SU-DHL-6 (cell line): ENCODE data around the gene CD70.
"Not testable (repeated sequence)": the region's sequence is repeated elsewhere in the genome, so short reads cannot be mapped to it uniquely, and the experiment has no call there.

Experiments used
- H2AFZ ChIP-seq: fragments of 200-600 bp; sonication (generic); 2 replicates; pipeline ENCODE4 v1.6.1; 2014; ENCODE audit warnings: low read depth, mild to moderate bottlenecking, moderate library complexity, mixed read lengths, antibody characterized with exemption, low read length; ENCODE audit not compliant: severe bottlenecking
- H3F3A ChIP-seq: fragments of 200-600 bp; shearing (Covaris generic); 2 replicates; pipeline ENCODE4 v1.6.0; 2016; ENCODE audit warnings: antibody characterized with exemption, mild to moderate bottlenecking; ENCODE audit not compliant: insufficient read depth
- H3K27ac ChIP-seq: fragments of 200-600 bp; sonication (generic); 2 replicates; pipeline ENCODE4 v1.5.1; 2016; ENCODE audit warnings: low read depth, mild to moderate bottlenecking, low read length, moderate library complexity, mixed read lengths
- H3K27me3 ChIP-seq: fragments of 200-600 bp; sonication (generic), shearing (Covaris generic); 2 replicates; pipeline ENCODE4 v1.6.0; 2014; ENCODE audit warnings: mild to moderate bottlenecking, low read length
- H3K36me3 ChIP-seq: fragments of 200-600 bp; sonication (generic); 2 replicates; pipeline ENCODE4 v1.6.1; 2014; ENCODE audit warnings: mild to moderate bottlenecking, low read length, mixed read lengths
- H3K4me2 ChIP-seq: fragments of 300-600, 200-600 bp; shearing (Covaris generic), sonication (generic); 2 replicates; pipeline ENCODE4 v1.6.0; 2014; ENCODE audit warnings: low read length, low read depth, mild to moderate bottlenecking; ENCODE audit not compliant: poor library complexity, severe bottlenecking
- H3K4me3 ChIP-seq: fragments of 200-600 bp; sonication (generic); 2 replicates; pipeline ENCODE4 v1.5.1; 2014; ENCODE audit warnings: antibody characterized with exemption, low read length, mild to moderate bottlenecking, mixed read lengths; ENCODE audit not compliant: insufficient read depth, poor library complexity, severe bottlenecking
- H3K79me2 ChIP-seq: fragments of 200-600 bp; sonication (generic); 2 replicates; pipeline ENCODE4 v1.6.1; 2014; ENCODE audit warnings: mild to moderate bottlenecking, low read length, moderate library complexity; ENCODE audit not compliant: insufficient read depth
- H3K9ac ChIP-seq: fragments of 200-600 bp; sonication (generic); 2 replicates; pipeline ENCODE4 v1.7.0; 2014; ENCODE audit warnings: mild to moderate bottlenecking, low read length
- H3K9me2 ChIP-seq: fragments of 200-600 bp; sonication (generic); replicated peaks from 2 replicates; pipeline ENCODE4 v1.6.1; 2014; ENCODE audit warnings: low read length; ENCODE audit not compliant: insufficient read depth
- H3K9me3 ChIP-seq: fragments of 200-600 bp; sonication (generic); 2 replicates; pipeline ENCODE4 v1.6.1; 2014; ENCODE audit warnings: low read length, mixed read lengths; ENCODE audit not compliant: insufficient read depth
- H4K20me1 ChIP-seq: fragments of 200-600 bp; sonication (generic); 2 replicates; pipeline ENCODE4 v1.6.1; 2014; ENCODE audit warnings: low read depth, mild to moderate bottlenecking, antibody characterized with exemption, low read length, moderate library complexity, mixed read lengths
- EZH2phosphoT487 ChIP-seq: fragments of 200-600 bp; sonication (generic), shearing (Covaris generic); conservative IDR thresholded peaks from 2 replicates; pipeline ENCODE4 v1.6.1; 2018; ENCODE audit warnings: mild to moderate bottlenecking, antibody characterized with exemption, low read length, moderate library complexity, mixed read lengths
- TF ChIP-seq, protein P1 (sequence below): fragments of 200-600 bp; sonication (generic); IDR thresholded peaks from one replicate; pipeline ENCODE4 v1.5.1; 2017; ENCODE audit warnings: antibody characterized with exemption, mild to moderate bottlenecking, low read length, moderate library complexity; ENCODE audit not compliant: insufficient read depth, poor library complexity, severe bottlenecking

Gene CD70

DNA sequence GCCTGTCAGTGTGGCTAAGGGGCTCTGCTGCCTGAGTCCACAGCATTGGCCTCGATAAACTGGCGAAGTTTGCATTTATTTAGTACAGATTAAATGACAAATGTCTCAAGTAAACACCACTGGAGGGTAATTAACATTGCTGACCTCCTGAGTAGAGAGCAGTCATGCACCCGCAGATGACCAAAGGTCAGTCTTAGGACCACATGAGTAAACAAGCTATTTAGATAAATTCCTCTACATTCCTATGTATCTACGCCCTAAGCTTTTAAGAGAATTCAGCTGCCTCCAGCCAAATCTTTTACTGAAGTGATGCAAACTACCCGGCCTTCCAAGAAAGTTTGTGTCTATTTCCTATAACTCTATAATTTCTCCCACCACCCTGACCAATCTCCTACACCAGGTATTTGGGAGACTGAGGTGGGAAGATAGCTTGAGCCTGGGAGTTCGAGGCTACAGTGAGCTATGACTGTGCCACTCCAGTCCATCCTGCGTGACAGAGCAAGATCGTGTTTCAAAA lies 22.9 kb downstream of the CD70 start:
- no peak overlapping the region for H3K27ac ChIP-seq
- no peak overlapping the region for H3K4me3 ChIP-seq
- H3F3A ChIP-seq: no peaks in the 10 kb centered on the region
- no peaks in the 10 kb centered on the region for H3K9me2 ChIP-seq
- no peaks in the 10 kb centered on the region for H3K27me3 ChIP-seq
- no peak overlapping the region for H2AFZ ChIP-seq
- H3K4me2 ChIP-seq: no peak overlapping the region
- H3K36me3 ChIP-seq: no peaks in the 10 kb centered on the region
- TF ChIP-seq EZH2phosphoT487: no peak
- TF ChIP-seq, protein P1, sequence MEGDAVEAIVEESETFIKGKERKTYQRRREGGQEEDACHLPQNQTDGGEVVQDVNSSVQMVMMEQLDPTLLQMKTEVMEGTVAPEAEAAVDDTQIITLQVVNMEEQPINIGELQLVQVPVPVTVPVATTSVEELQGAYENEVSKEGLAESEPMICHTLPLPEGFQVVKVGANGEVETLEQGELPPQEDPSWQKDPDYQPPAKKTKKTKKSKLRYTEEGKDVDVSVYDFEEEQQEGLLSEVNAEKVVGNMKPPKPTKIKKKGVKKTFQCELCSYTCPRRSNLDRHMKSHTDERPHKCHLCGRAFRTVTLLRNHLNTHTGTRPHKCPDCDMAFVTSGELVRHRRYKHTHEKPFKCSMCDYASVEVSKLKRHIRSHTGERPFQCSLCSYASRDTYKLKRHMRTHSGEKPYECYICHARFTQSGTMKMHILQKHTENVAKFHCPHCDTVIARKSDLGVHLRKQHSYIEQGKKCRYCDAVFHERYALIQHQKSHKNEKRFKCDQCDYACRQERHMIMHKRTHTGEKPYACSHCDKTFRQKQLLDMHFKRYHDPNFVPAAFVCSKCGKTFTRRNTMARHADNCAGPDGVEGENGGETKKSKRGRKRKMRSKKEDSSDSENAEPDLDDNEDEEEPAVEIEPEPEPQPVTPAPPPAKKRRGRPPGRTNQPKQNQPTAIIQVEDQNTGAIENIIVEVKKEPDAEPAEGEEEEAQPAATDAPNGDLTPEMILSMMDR: no peak
- H3K79me2 ChIP-seq: no peaks in the 10 kb centered on the region
- no peaks in the 10 kb centered on the region for H4K20me1 ChIP-seq
- peaks cover 27% of the 10 kb centered on the region for H3K9me3 ChIP-seq
- H3K9ac ChIP-seq: no peak overlapping the region

DNA sequence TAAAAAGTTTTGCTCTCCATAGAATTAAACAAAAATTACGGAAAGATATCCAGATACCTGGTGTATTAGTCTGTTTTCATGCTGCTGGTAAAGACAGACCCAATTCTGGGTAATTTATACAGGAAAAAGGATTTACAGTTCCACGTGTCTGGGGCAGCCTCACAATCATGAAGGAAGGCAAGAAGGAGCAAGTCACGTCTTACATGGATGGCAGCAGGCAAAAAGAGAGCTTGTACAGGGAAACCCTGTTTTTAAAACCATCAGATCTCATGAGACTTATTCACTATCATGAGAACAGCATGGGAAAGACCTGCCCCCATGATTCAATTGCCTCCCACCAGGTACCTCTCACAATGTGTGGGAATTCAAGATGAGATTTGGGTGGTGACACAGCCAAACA lies 24.2 kb downstream of the CD70 start:
- H3F3A ChIP-seq, H2AFZ ChIP-seq, H3K9ac ChIP-seq, H3K27me3 ChIP-seq, H4K20me1 ChIP-seq, H3K9me2 ChIP-seq, H3K4me2 ChIP-seq, H3K27ac ChIP-seq, H3K79me2 ChIP-seq, H3K4me3 ChIP-seq, H3K36me3 ChIP-seq: not testable (repeated sequence)
- H3K9me3 ChIP-seq: peaks cover 27% of the 10 kb centered on the region

GRCh38 chr19:6564393-6564792 lies 26.6 kb downstream of the CD70 start:
- TF ChIP-seq EZH2phosphoT487: no peak
- TF ChIP-seq, protein P1: no peak

DNA sequence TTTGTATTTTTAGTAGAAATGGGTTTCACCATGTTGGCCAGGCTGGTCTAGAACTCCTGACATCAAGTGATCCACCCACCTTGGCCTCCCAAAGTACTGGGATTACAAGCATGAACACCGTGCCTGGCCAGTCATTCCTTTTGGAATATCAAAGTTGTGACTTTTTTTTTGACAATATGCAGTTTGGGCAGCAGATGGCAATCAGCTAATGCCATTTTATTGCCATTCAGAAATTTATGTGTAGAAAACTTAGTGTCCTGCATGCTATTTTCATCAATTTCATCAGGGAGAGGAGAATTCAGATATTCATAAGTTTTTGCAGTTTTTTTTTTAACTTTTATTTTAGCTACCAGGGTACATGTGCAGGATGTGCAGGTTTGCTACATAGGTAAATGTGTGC lies 28.5 kb downstream of the CD70 start:
- not testable (repeated sequence) for H3K36me3 ChIP-seq, H3K9me2 ChIP-seq, H3K79me2 ChIP-seq

More at GRCh38 chr19:6564393-6564792, 26.6 kb downstream of the CD70 start:
- Histone ChIP-seq H3K9me3 (peaks cover 27% of the 10 kb centered on the region), H3K36me3 (no peaks in the 10 kb centered on the region), H4K20me1 (no peaks in the 10 kb centered on the region), H3F3A (no peaks in the 10 kb centered on the region), H3K9me2 (no peaks in the 10 kb centered on the region), H3K9ac (no peak overlapping the region), H3K27me3 (no peaks in the 10 kb centered on the region), H2AFZ (no peak overlapping the region), H3K4me3 (no peak overlapping the region), H3K27ac (no peak overlapping the region), H3K79me2 (no peaks in the 10 kb centered on the region), H3K4me2 (no peak overlapping the region)

More for the DNA sequence above, 28.5 kb downstream of the CD70 start:
- H3K4me2 ChIP-seq, H3K4me3 ChIP-seq, H2AFZ ChIP-seq, H4K20me1 ChIP-seq, H3F3A ChIP-seq, H3K27ac ChIP-seq, H3K9ac ChIP-seq, H3K27me3 ChIP-seq: not testable (repeated sequence)
- peaks cover 21% of the 10 kb centered on the region for H3K9me3 ChIP-seq
